ENCODE data around the gene LDHB.
"Not testable (repeated sequence)": the region's sequence is repeated elsewhere in the genome, so short reads cannot be mapped to it uniquely, and the experiment has no call there.

LDHB gene

DNA sequence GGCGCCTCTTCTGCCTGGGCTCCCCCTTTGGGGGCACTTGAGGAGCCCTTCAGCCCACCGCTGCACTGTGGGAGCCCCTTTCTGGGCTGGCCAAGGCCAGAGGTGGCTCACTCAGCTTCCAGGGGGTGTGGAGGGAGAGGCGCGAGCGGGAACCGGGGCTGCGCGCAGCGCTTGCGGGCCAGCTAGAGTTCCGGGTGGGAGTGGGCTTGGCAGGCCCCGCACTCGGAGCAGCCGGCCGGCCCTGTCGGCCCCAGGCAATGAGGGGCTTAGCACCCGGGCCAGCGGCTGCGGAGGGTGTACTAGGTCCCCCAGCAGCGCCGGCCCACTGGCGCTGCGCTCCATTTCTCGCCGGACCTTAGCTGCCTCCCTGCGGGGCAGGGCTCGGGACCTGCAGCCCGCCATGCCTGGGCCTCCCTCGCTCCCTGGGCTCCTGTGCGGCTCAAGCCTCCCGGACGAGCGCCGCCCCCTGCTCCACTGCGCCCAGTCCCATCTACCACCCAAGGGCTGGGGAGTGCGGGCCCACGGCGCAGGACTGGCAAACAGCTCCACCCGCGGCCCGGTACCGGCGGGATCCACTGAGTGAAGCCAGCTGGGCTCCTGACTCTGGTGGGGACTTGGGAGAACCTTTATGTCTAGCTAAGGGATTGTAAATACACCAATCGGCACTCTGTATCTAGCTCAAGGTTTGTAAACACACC is 3.9 kb upstream of the LDHB start:
- DNase-seq, result not testable (repeated sequence)

DNA sequence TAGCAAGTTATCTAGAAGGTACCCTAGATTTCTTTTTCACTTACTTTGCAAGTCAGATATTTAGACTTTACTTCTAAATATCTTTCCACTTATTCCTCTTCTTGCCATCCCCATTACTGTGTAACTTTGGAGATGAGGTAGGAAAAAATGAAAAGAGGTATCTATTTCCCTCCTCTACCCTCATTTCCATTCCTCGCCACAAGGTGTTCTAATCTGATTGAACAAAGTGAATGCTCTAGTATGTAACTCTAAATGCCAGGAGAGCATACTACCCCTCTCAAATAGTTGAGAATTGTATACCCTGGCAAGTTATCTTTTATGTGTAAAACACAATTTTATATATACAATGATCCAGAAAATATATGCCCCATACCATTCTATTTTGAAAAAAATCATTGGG is 1.7 kb upstream of the LDHB start:
- no peak for DNase-seq

DNA sequence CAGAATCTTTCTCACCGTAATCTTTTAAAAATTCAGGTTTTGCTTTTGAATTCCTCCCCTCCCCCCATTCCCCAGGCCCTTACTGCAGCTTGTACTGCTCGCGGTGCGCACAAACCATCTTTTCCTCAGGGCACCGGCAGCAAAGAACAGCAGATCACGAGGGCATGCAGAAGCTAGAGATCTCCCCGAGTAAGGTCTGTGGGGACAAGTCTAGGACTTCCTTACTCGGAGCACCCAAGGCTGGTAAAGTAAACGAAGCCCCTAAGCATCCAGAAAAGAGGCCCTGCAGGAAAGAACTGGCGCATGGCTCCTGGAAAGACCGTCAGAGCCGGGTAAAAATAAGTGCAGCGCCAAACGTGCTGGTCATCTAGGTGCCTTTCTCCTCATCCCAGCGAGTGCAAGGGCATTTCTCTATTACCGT is 727 bp downstream of the LDHB start:
- DNase-seq, result peak; percentile 10

DNA sequence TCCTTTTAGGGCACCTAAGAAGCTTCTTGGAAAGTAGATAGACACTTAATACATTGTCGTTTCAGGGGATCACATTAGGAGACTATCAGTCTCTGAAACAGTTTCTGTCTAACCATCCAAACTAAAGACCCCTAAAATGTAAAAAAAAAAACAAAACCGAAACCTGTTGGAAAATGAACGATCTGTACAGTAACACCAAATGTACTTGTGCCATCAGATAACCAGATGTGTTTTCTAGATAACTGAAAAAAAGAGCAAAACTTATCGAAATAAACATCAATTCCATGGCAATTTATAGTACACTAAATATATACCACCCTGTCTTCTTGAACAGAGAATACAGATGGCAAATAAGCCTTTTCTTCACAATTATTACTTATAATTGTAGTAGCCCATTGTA is 2.1 kb downstream of the LDHB start:
- DNase-seq, result no peak

DNA sequence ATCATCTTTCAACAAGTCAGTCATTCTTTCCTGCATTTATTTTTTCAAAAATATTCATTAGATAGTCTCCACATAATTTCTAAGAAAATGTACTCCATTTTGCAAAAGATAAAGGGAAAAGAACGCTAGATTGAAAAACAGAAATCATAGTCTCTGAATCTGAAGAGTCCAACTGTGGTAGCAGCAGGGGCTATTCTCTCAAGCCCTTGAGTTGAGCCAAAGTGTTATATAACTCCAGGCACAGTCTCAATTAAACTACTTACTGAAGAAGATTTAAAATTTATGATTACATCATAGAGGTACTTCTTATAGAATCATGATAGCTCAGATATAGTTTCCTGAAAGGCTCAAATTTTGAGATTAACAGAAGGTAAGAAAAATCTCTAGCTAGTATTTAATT is 5.8 kb downstream of the LDHB start:
- no peak for DNase-seq

DNA sequence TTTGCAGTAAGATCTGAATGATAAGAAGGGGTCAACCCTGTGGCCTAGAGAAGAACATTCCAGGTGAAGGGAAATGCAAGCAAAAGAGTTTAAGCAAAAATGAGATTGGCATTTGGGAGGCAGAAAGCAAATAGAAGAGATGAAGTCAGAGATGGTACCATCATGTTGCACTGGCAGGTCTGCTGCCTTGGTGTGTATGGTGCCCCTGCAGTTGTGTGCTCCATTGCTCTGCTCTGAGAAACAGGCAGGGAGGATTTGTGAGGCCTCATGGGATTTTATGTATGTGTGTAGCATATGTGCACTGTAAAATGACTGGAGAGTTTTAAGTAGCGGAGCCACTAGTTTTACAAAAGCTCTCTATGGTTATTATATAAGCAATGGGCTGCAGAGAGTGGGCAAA is 6.6 kb downstream of the LDHB start:
- DNase-seq, result no peak

DNA sequence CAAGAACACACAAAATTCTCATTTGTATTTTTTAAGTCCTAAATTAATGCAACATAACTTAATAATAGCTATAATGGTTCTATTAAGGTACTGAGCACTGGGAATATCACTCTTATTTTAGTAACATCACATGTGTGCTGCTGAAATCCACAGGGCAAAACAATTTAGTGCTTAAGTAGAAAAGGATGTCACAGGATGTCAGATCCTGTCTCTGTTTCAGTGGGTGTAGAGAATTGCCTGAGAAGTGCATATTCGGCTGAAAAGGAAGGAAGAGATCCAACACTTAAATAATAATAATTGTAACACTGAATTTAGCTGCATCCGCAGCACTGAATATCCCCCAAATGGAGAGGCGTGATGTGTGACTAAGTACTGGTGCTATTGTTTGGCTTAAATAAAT is 8.6 kb downstream of the LDHB start:
- no peak for DNase-seq

DNA sequence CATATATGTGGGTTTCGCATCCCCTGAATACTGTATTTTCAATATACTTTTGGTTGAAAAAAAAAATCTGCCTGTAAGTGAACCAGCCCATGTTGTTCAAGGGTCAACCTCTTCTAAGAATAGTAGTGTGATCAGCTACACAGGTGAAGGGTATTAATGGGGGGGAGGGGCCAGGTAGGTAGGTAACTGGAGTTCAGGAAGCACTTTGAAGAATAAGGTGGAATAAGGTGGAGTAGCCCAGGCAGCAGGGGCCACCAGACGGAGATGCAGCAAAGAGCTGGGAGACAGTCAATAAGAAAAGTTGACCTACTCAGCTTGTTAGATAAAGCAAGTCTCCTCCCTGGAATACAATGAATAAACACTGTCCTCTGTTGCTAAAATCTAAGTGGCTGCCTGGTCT is 9.3 kb downstream of the LDHB start:
- no peak for DNase-seq

DNA sequence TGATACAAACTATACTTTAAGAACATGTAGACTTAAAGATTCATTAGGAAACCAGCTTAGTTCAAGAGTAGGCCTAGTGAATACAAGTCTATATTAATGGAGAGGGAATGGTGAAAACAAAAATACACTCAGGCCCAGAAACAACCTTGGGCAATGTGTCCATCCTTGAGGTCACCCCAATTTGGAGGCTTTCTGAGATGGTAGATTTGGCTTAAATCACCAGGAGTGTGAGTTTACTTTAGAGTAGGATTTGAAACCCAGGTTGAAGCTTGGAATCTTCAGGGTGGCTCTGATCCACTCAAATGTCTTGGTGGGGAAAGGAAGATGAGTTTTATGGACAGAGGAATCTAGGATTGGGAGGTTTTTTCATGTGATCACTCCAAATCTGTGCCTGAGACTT is 10.5 kb downstream of the LDHB start:
- DNase-seq, result no peak

DNA sequence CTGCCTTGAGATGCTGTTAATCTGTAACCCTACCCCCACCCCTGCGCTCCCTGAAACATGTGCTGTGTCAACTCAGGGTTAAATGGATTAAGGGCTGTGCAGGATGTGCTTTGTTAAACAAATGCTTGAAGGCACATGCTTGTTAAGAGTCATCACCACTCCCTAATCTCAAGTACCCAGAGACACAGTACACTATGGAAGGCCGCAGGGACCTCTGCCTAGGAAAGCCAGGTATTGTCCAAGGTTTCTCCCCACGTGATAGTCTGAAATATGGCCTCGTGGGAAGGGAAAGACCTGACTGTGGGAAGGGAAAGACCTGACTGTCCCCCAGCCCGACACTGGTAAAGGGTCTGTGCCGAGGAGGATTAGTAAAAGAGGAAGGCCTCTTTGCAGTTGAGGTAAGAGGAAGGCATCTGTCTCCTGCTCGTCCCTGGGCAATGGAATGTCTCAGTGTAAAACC is 12.6 kb downstream of the LDHB start:
- not testable (repeated sequence) for DNase-seq

DNA sequence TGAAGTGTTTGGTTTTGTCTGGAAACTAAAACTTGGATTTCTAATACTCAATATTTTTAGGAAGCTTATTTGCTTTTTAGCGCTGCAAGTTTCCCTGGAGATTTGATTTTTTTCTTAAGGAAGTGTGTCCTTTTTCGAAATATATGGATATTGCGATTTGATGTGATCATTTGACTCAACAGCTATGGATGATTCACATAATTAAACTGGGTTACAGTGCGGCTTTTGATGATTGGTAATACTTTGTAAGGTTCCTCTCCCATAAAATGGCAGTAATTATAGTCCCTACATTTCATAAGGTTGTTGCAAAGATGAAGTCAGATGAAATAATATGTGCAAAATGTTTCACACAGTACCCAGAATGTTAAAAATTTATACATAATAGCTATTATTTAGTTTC is 13.1 kb downstream of the LDHB start:
- no peak for DNase-seq

DNA sequence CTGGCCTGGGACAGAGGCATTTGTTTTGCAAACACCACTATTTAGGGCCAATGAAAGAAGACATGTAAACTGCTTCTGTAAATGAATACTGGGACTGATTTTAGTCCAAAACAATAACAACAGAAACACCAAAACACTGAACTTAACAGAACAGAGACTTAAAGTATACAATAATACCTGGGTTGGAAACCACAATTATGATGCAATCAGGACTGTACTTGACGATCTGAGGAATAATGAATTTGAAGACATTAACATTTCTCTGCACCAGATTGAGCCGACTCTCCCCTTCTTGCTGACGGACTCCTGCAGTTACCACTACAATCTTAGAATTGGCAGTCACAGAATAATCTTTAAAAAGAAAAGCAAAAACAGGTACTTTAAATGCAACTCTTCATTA is 13.9 kb downstream of the LDHB start:
- DNase-seq, result no peak

DNA sequence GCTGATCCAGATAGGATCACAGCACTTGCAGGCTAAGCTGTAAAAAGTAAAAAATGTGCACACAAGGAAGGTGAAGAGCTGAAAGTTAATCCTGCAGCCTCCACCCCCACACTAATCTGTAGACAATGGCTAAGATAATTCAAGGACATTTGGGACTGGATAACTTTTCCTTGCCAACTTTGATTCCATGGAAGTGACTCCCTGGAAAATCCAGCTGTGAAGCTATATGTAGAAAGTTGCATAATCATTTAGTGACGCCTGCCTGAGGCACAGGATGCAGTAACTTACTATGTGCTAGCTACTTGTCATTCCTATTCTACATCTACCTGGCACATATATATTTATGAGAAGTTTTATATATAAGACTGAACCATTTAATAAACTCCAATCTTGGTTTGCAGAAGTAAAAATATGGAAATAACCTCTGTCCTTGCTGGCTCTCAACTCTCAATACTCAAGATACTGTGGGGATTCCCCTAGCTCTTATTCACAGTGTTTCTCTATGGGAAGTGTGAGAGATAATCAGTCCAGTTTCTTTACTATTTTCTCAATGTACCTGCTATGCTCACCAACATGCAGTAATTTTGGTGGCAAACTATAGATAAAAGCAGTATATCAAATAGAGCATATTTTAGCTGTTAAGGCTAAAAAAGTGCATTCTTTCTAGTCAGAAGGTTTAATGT is 14.8 kb downstream of the LDHB start:
- DNase-seq, result no peak

DNA sequence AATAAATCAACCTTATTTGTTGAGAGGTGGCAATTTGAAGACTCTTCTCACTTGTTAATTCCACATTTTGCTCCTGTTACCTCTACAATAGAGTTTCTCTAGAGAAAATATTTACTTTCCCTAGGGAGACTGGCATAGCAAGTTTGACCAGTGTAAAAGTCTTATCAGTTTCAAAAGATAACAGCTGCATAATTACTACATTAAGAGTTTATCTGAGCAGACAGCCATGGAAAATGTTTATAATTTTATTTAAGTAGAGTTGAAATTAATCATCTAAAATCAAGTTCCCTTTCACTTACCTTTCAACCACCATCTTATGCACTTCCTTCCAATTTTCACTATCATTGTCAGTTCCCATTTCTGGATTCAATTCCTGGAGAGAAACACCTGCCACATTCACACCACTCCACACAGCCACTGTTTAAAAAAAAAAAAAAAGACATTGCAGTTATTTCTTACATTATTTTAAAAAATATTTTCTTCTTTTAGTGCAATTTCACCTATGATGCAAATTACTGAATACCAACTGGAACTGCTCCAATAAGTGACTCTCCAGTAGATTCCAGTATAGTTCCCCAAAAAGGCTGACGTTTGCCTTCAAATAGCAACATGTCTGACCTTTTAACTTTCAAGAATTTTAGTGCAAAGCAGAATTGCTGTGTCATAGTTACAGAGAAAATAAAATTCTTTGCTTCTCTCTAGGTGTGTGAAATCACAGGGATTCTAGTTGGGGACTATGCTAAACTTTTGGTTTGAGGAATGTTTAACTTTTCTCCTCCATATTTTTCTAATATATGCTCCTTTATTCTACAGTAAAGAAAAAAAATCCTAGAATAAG is 19.4 kb downstream of the LDHB start:
- DNase-seq, result no peak

DNA sequence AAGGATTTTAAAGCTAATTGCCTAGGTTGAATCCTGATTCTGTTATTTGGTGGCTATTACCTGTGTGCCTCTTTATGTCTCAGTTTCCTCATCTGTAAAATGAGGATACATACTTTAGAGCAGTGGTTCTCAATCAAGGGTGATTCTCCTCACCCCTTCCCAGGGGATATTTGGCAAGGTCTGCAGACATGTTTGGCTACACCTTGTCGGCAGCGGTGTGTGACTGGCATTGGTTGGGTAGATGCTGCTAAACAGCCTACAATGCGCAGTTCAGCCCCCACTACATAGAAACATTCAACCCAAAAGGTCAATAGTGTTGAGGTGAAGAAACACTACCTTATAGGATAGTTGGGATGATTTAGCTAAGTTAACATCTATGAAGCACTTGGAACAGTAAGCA is 23.4 kb downstream of the LDHB start:
- DNase-seq, result no peak

DNA sequence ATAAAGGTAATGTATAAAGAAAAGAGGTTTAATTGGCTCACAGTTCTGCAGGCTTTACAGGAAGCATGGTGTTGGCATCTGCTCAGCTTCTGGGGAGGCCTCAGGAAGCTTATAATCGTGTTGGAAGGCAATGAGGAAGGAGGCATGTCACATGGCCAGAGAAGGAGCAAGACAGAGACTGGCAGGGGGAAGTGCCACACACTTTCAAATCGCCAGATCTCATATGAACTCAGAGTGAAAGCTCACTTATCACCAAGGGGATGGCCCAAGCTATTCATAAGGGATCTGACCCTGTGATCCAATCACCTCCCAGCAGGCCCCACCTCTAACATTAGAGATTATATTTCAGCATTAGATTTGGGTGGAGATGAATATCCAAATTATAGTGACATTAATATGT is 26.3 kb downstream of the LDHB start:
- DNase-seq, result no peak

DNA sequence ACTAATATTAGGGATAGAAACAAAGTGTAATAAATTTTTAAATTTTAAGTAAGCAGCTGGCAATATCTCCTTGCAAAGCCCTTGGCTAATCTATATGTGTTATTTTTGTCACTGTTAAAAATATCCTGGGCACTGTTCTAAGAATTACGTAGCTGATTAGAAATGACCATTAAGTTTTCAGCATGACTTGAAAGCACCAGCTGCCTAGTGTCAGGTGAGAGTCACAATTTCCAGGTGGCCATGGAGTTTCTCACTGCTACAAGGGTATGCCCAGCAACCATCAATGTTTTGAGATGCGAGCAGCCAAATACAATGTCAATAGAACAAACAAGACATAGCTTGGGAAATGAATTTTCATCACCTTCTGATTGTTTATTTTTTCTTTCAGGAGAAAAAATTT is 29.7 kb downstream of the LDHB start:
- no peak for DNase-seq

DNA sequence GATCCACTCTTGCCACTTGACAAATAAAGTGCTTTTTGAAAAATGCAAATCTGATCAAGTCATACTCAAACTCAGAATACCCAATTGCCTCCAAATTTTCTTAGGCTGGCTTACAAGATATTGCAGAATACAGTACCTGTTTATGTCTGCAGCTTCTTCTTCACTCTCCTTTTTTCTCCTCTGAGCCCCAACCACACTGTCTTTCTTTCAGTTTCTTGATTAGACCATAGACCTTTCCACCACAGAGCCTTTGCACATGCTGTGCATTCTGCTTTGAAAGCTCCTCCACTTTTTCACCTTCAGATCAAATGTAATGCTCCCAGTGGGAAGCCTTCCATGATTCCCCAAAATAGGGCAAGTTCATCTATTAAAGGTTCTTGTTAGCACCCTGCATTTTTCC is 39.1 kb downstream of the LDHB start:
- DNase-seq, result no peak

DNA sequence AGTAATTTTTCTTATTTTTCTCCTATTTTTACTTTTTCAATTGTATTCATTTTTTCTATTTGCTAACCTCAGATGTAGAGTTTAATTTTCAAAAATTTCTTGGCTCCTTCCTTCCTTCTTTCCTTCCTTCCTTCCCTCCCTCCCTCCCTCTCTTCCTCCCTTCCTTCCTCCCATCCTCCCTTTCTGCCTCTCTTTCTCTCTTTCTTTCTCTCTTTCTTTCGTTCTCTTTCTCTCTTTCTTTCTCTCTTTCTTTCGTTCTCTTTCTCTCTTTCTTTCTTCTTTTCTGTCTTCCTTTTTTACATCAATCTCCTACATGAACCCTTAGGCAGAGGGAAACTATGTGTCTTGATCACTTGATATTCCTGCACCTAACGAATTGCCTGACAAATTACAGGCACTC is 40.6 kb downstream of the LDHB start:
- no peak for DNase-seq

DNA sequence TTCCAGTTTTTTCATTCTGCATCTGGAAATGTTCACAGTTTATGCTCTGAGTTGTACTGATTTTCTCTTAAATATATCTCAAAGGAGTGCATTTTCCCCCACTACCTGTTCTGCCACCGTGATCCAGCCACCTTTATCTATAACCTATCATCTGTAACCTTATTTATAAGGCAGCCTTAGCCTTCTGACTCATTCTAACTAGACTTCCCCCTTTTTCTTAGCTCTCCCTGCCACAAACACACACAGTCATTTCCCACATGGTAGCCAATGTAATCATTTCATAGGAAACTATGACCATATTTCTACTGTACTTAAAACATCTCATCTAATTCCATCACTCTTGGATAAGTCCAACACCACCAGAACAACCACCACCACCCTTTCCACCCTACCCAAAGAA is 42.2 kb downstream of the LDHB start:
- DNase-seq, result no peak

DNA sequence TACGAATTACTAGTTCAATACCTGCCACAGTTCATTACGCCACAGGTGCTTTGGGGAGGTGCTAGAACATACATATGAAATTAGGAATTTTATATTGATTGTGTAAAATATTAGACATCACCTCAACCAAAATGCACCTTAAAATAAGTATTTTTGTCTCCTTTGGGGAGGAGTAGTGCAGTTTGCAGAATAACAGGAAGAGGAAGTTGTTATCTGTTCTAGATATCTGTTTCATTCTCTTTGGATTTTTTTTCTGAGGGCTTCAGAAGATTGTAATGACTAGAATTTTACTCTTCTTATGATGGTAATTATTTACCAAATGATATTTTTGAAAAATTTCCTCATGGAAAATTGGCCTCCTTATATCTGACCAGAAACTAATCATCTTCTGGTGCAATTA is 43.1 kb downstream of the LDHB start:
- DNase-seq, result no peak

DNA sequence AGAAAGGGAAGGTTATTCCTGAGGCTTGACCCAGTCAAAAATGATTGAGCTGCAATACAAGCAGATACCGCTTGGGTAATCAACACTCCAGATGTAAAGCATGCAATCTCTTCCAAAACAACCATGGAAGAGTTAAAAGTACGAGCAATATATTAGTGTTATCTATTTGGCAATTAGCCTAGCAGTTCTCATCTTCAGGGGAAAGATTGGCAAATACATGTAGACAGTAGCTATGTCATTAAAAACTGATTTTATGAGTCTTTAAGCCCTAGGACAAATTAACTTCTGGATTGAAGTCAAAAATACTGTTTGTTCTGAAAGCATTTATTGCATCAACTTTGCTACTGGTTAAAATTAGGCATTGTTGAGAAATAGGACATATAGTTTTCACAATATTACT is 43.7 kb downstream of the LDHB start:
- DNase-seq, result no peak

DNA sequence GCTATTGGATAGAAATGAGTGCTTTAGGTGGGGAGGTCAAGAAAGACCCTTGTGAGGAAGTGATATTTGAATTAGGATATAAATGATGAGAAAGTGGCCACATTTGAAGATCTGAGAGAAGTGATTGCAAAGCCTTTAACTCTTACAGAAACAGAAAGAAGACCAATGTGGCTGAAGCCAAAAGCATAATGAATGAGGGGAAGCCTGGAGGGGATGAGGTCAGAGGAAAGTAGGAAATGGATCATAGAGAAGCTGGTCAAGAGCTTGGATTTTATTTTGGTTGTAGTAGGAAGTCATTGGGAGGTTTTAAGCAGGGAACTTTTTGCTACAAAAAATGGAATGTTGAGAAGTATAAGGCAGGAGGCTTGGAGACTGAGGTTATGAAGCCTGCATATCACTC is 49.4 kb downstream of the LDHB start:
- no peak for DNase-seq

DNA sequence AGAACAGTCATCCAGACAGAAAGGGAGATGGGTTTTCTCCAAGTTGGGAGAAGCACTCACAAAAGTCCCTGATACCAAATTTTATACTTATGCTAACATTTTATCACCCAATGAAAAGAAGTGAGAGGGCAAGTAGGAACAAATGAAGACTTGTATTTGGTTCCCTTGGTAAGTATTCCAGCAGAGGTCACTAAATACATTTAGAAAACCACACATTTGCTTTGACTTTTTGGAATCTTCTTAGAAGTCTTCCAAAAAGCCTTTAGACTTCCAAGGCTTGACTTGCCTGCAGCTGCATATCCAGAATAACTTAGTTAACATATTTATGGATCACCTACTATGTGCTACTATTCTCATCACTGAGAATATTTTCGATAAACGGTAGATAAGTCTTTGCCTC is 49.9 kb downstream of the LDHB start:
- no peak for DNase-seq

Data from T-helper 9 cell (primary cell).